ENCODE data around the gene PNMA3. TPM values are rescaled to one million over a fixed set of nuclear protein-coding genes. Genes with fewer than 3 reads are reported as not detected.
"Not testable (repeated sequence)": the region's sequence is repeated elsewhere in the genome, so short reads cannot be mapped to it uniquely, and the experiment has no call there.

Gene PNMA3
- total and polyA plus RNA-seq, 10 of the 15 experiments (the other 5 are each of a cell fraction or from before 2014, with no cell fraction given): 0.06 TPM; not detected in 9

GRCh38 chrX:153055871-153056749, at the start of gene PNMA3 (continued):
- TF ChIP-seq ZNF687 (IDR thresholded peaks at IDR 0.05): no peak

GRCh38 chrX:153017174-153017573, 39.1 kb upstream of the PNMA3 start:
- not testable (repeated sequence) for H3K79me2 ChIP-seq (ENCODE audit: control insufficient read depth, insufficient read depth, low read length)

More at GRCh38 chrX:153017174-153017573, 39.1 kb upstream of the PNMA3 start:
- intact Hi-C loops (cut with micrococcal nuclease; ENCODE audit: unreplicated experiment); POLR2A ChIA-PET; H3K4me1 ChIP-seq (ENCODE audit: control insufficient read depth, insufficient read depth, low read length); H3K9ac ChIP-seq (ENCODE audit: control insufficient read depth, insufficient read depth, low read length); H3K9me3 ChIP-seq (replicated peaks; ENCODE audit: control insufficient read depth, insufficient read depth, low read length); DNase-seq (ENCODE audit: low read depth, low spot score); H3K36me3 ChIP-seq (ENCODE audit: control insufficient read depth in 2 of 2, insufficient read depth in 2 of 2, low read length in 1 of 2); CTCF ChIA-PET; H3K27me3 ChIP-seq (replicated peaks in 1 of 2; ENCODE audit: control insufficient read depth in 2 of 2, insufficient read depth in 2 of 2, low read length in 1 of 2); H2AFZ ChIP-seq (ENCODE audit: control insufficient read depth, low read depth, low read length); H4K20me1 ChIP-seq (ENCODE audit: control insufficient read depth, insufficient read depth); RAD21 ChIA-PET (ENCODE audit: unreplicated experiment); H3K27ac ChIP-seq (ENCODE audit: control insufficient read depth, insufficient read depth); H3K4me3 ChIP-seq; SMC1A ChIA-PET (ENCODE audit: uncharacterized antibody, unreplicated experiment); BruUV-seq (replicated peaks); in situ Hi-C loops (cut with MboI); H3K4me2 ChIP-seq (ENCODE audit: control insufficient read depth, insufficient read depth); ATAC-seq; FAIRE-seq: not testable (repeated sequence)
- 6% methylated on average over 2 of the region's 2 CpGs for WGBS (ENCODE audit: insufficient coverage, insufficient replicate concordance, low lambda C conversion rate, missing lambda C conversion rate)
